ENCODE data around the gene ZBTB7B.

The ZBTB7B gene

GRCh38 chr1:154961207-154962155 lies 41.1 kb upstream of the ZBTB7B start, which contains the start of gene PYGO2:
Gene PYGO2, minus strand, starts transcription at chr1:154961782. Its CDS starts 206 bp downstream, at chr1:154961576.
- H3K9me3 ChIP-seq (ENCODE audit: low read length): no peaks in the 10 kb centered on the region
- H3K36me3 ChIP-seq (ENCODE audit: insufficient read depth, low read length): peaks cover 45% of the 10 kb centered on the region
- H3K27me3 ChIP-seq (ENCODE audit: insufficient read depth, low read length): no peaks in the 10 kb centered on the region
- peaks cover 34% of the 10 kb centered on the region for H3K4me1 ChIP-seq (ENCODE audit: insufficient read depth, low read length)
- peak within 1 kb of the TSS; percentile 64 for H2AFZ ChIP-seq (ENCODE audit: low read depth, low read length)
- peak within 1 kb of the TSS; percentile 83 for H3K4me3 ChIP-seq (ENCODE audit: low read length)

- Histone ChIP-seq H3K9me3 (ENCODE audit: low read length) (no peaks in the 10 kb centered on the region), H3K4me1 (ENCODE audit: insufficient read depth, low read length) (peaks cover 26% of the 10 kb centered on the region), H3K36me3 (ENCODE audit: insufficient read depth, low read length) (peaks cover 52% of the 10 kb centered on the region), H2AFZ (ENCODE audit: low read depth, low read length) (peak overlapping the region; percentile 64), H3K27me3 (ENCODE audit: insufficient read depth, low read length) (no peaks in the 10 kb centered on the region), H3K4me3 (ENCODE audit: low read length) (peak overlapping the region; percentile 83)
These were observed 40.3 kb upstream of the ZBTB7B start for GRCh38 chr1:154962156-154962749.

- H3K27me3 ChIP-seq (ENCODE audit: insufficient read depth, low read length): no peaks in the 10 kb centered on the region
- H3K4me3 ChIP-seq (ENCODE audit: low read length): peak overlapping the region; percentile 83
- H2AFZ ChIP-seq (ENCODE audit: low read depth, low read length): no peak overlapping the region
- peaks cover 55% of the 10 kb centered on the region for H3K36me3 ChIP-seq (ENCODE audit: insufficient read depth, low read length)
- H3K4me1 ChIP-seq (ENCODE audit: insufficient read depth, low read length): peaks cover 25% of the 10 kb centered on the region
- H3K9me3 ChIP-seq (ENCODE audit: low read length): no peaks in the 10 kb centered on the region
These were observed 39.7 kb upstream of the ZBTB7B start for GRCh38 chr1:154962795-154963330.

GRCh38 chr1:154963643-154964042 lies 39.0 kb upstream of the ZBTB7B start:
- Histone ChIP-seq H3K4me3 (ENCODE audit: low read length) (no peak overlapping the region), H2AFZ (ENCODE audit: low read depth, low read length) (no peak overlapping the region), H3K9me3 (ENCODE audit: low read length) (no peaks in the 10 kb centered on the region), H3K36me3 (ENCODE audit: insufficient read depth, low read length) (peaks cover 55% of the 10 kb centered on the region), H3K27me3 (ENCODE audit: insufficient read depth, low read length) (no peaks in the 10 kb centered on the region), H3K4me1 (ENCODE audit: insufficient read depth, low read length) (peaks cover 27% of the 10 kb centered on the region)

GRCh38 chr1:154964359-154964758 lies 38.2 kb upstream of the ZBTB7B start:
- Histone ChIP-seq H3K4me1 (ENCODE audit: insufficient read depth, low read length) (peaks cover 32% of the 10 kb centered on the region), H3K36me3 (ENCODE audit: insufficient read depth, low read length) (peaks cover 48% of the 10 kb centered on the region), H3K27me3 (ENCODE audit: insufficient read depth, low read length) (no peaks in the 10 kb centered on the region), H3K4me3 (ENCODE audit: low read length) (no peak overlapping the region), H3K9me3 (ENCODE audit: low read length) (no peaks in the 10 kb centered on the region), H2AFZ (ENCODE audit: low read depth, low read length) (no peak overlapping the region)

- no peak overlapping the region for H2AFZ ChIP-seq (ENCODE audit: low read depth, low read length)
- peaks cover 44% of the 10 kb centered on the region for H3K36me3 ChIP-seq (ENCODE audit: insufficient read depth, low read length)
- H3K9me3 ChIP-seq (ENCODE audit: low read length): no peaks in the 10 kb centered on the region
- H3K27me3 ChIP-seq (ENCODE audit: insufficient read depth, low read length): no peaks in the 10 kb centered on the region
- no peak overlapping the region for H3K4me3 ChIP-seq (ENCODE audit: low read length)
- peaks cover 41% of the 10 kb centered on the region for H3K4me1 ChIP-seq (ENCODE audit: insufficient read depth, low read length)
These were observed 36.5 kb upstream of the ZBTB7B start for GRCh38 chr1:154966111-154966510.

GRCh38 chr1:154967331-154967950 lies 35.2 kb upstream of the ZBTB7B start:
- Histone ChIP-seq H3K27me3 (ENCODE audit: insufficient read depth, low read length) (no peaks in the 10 kb centered on the region), H3K4me3 (ENCODE audit: low read length) (no peak overlapping the region), H3K4me1 (ENCODE audit: insufficient read depth, low read length) (peaks cover 44% of the 10 kb centered on the region), H3K9me3 (ENCODE audit: low read length) (no peaks in the 10 kb centered on the region), H3K36me3 (ENCODE audit: insufficient read depth, low read length) (peaks cover 44% of the 10 kb centered on the region), H2AFZ (ENCODE audit: low read depth, low read length) (no peak overlapping the region)

- Histone ChIP-seq H3K4me3 (ENCODE audit: low read length) (no peak overlapping the region), H3K36me3 (ENCODE audit: insufficient read depth, low read length) (peaks cover 37% of the 10 kb centered on the region), H3K4me1 (ENCODE audit: insufficient read depth, low read length) (peaks cover 39% of the 10 kb centered on the region), H3K9me3 (ENCODE audit: low read length) (no peaks in the 10 kb centered on the region), H2AFZ (ENCODE audit: low read depth, low read length) (no peak overlapping the region), H3K27me3 (ENCODE audit: insufficient read depth, low read length) (no peaks in the 10 kb centered on the region)
These were observed 33.9 kb upstream of the ZBTB7B start for GRCh38 chr1:154968731-154969130.

- Histone ChIP-seq H3K4me1 (ENCODE audit: insufficient read depth, low read length) (peaks cover 39% of the 10 kb centered on the region), H3K9me3 (ENCODE audit: low read length) (no peaks in the 10 kb centered on the region), H3K36me3 (ENCODE audit: insufficient read depth, low read length) (peaks cover 33% of the 10 kb centered on the region), H2AFZ (ENCODE audit: low read depth, low read length) (no peak overlapping the region), H3K27me3 (ENCODE audit: insufficient read depth, low read length) (no peaks in the 10 kb centered on the region), H3K4me3 (ENCODE audit: low read length) (peak overlapping the region; percentile 40)
These were observed 33.4 kb upstream of the ZBTB7B start for GRCh38 chr1:154969246-154969645.

- H3K27me3 ChIP-seq (ENCODE audit: insufficient read depth, low read length): no peaks in the 10 kb centered on the region
- peaks cover 27% of the 10 kb centered on the region for H3K36me3 ChIP-seq (ENCODE audit: insufficient read depth, low read length)
- no peak overlapping the region for H2AFZ ChIP-seq (ENCODE audit: low read depth, low read length)
- peak overlapping the region; percentile 40 for H3K4me3 ChIP-seq (ENCODE audit: low read length)
- peaks cover 39% of the 10 kb centered on the region for H3K4me1 ChIP-seq (ENCODE audit: insufficient read depth, low read length)
- H3K9me3 ChIP-seq (ENCODE audit: low read length): no peaks in the 10 kb centered on the region
These were observed 32.6 kb upstream of the ZBTB7B start for GRCh38 chr1:154969860-154970452.

GRCh38 chr1:154970631-154971340 lies 31.8 kb upstream of the ZBTB7B start, which contains the start of gene SHC1:
Gene SHC1, minus strand, starts transcription at chr1:154970747. Its CDS starts 221 bp downstream, at chr1:154970526.
- H2AFZ ChIP-seq (ENCODE audit: low read depth, low read length): no peak within 1 kb of the TSS
- peaks cover 21% of the 10 kb centered on the region for H3K36me3 ChIP-seq (ENCODE audit: insufficient read depth, low read length)
- H3K9me3 ChIP-seq (ENCODE audit: low read length): no peaks in the 10 kb centered on the region
- peak within 1 kb of the TSS; percentile 40 for H3K4me3 ChIP-seq (ENCODE audit: low read length)
- no peaks in the 10 kb centered on the region for H3K27me3 ChIP-seq (ENCODE audit: insufficient read depth, low read length)
- H3K4me1 ChIP-seq (ENCODE audit: insufficient read depth, low read length): peaks cover 44% of the 10 kb centered on the region

GRCh38 chr1:154971341-154971998 lies 31.1 kb upstream of the ZBTB7B start:
- H3K27me3 ChIP-seq (ENCODE audit: insufficient read depth, low read length): no peaks in the 10 kb centered on the region
- peak overlapping the region; percentile 40 for H3K4me3 ChIP-seq (ENCODE audit: low read length)
- peaks cover 14% of the 10 kb centered on the region for H3K36me3 ChIP-seq (ENCODE audit: insufficient read depth, low read length)
- H3K4me1 ChIP-seq (ENCODE audit: insufficient read depth, low read length): peaks cover 51% of the 10 kb centered on the region
- H3K9me3 ChIP-seq (ENCODE audit: low read length): no peaks in the 10 kb centered on the region
- H2AFZ ChIP-seq (ENCODE audit: low read depth, low read length): no peak overlapping the region

Measured in neuron (in vitro differentiated cells).